Neural progenitor cell (in vitro differentiated cells): Measurements from ENCODE around the gene VPS4B.

Experiments used
- CTCF ChIP-seq: fragments of 200-600 bp; sonication (generic); IDR thresholded peaks from 2 replicates; pipeline ENCODE4 v1.5.1; 2017; ENCODE audit warnings: antibody characterized with exemption, mild to moderate bottlenecking
- EZH2 ChIP-seq: fragments of 200-600 bp; sonication (generic); IDR thresholded peaks from 2 replicates; pipeline ENCODE4 v1.6.1; 2017; ENCODE audit warnings: antibody characterized with exemption, mild to moderate bottlenecking, moderate library complexity
- EZH2phosphoT487 ChIP-seq: fragments of 200-600 bp; sonication (generic); IDR thresholded peaks from 2 replicates; pipeline ENCODE4 v1.6.1; 2017; ENCODE audit warnings: antibody characterized with exemption

GRCh38 chr18:63447066-63447465 lies 24.8 kb upstream of the VPS4B start:
- TF ChIP-seq EZH2 = no peak
- TF ChIP-seq CTCF = no peak
- TF ChIP-seq EZH2phosphoT487 = no peak
